ENCODE results near the gene TAF7L. TPM values are rescaled to one million over a fixed set of nuclear protein-coding genes. Genes with fewer than 3 reads are reported as not detected.

The TAF7L gene
- total RNA-seq, 1 experiment from 2014 or later: not detected

DNA sequence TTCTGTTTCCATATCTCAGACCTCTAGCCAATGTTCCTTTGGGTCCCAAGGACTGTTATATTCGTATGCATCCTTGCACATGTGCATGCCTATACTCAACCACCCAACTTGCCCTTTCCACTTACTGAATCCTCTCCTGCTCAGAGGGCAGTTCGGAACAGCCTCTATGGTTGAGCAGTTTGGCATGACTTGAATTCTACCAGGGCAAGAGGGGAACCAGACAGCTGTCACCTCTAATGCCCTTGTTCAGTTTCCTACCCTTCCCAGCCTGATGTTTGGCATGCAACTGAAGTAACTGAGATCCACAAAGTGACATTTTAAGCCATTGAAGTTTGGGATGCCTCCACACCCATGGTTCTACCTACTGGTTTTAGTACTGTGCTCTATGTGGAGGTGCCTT is 54.1 kb downstream of the TAF7L start:
- Histone ChIP-seq H3K23ac (ENCODE audit: insufficient read length, low read depth, low read length) (no peak overlapping the region), H2BK15ac (ENCODE audit: low read depth, low read length) (no peak overlapping the region), H4K5ac (ENCODE audit: insufficient read length, low read depth, low read length) (no peak overlapping the region), H2BK12ac (ENCODE audit: insufficient read length, low read depth, low read length) (no peak overlapping the region), H3K4ac (ENCODE audit: low read depth, low read length) (no peak overlapping the region), H4K8ac (replicated peaks; ENCODE audit: insufficient read length, low read depth, low read length) (no peak overlapping the region), H3K79me2 (ENCODE audit: insufficient read depth, low read length) (no peaks in the 10 kb centered on the region), H3K23me2 (ENCODE audit: insufficient read length, low read depth, low read length, poor library complexity, severe bottlenecking) (no peaks in the 10 kb centered on the region), H2BK120ac (ENCODE audit: low read depth, low read length, poor library complexity, severe bottlenecking) (no peak overlapping the region), H3K27ac (ENCODE audit: insufficient read length, low read depth, low read length) (no peak overlapping the region), H3K56ac (ENCODE audit: insufficient read length, low read depth, low read length) (no peak overlapping the region), H3K4me1 (ENCODE audit: insufficient read depth, low read length) (no peaks in the 10 kb centered on the region), H3K18ac (ENCODE audit: insufficient read length, low read depth, low read length) (no peak overlapping the region), H3K79me1 (ENCODE audit: insufficient read depth, low read depth, low read length, poor library complexity, severe bottlenecking) (no peaks in the 10 kb centered on the region), H2AK5ac (ENCODE audit: insufficient read length, low read length) (no peak overlapping the region), H3K27me3 (ENCODE audit: insufficient read depth, low read length) (no peaks in the 10 kb centered on the region), H2BK5ac (ENCODE audit: insufficient read length, low read length) (no peak overlapping the region), H3K14ac (ENCODE audit: insufficient read depth, low read length) (no peak overlapping the region), H3K4me2 (ENCODE audit: insufficient read depth, insufficient read length, low read length) (no peak overlapping the region), H4K20me1 (ENCODE audit: control insufficient read depth, insufficient read depth, insufficient read length) (no peaks in the 10 kb centered on the region), H3T11ph (ENCODE audit: low read length) (no peak overlapping the region), H2BK20ac (ENCODE audit: low read depth, low read length, poor library complexity, severe bottlenecking) (no peak overlapping the region), H4K91ac (ENCODE audit: insufficient read length, low read depth, low read length) (no peak overlapping the region), H3K9me3 (ENCODE audit: control insufficient read depth, low read depth, low read length) (peaks cover 45% of the 10 kb centered on the region), H3K9ac (ENCODE audit: extremely low read depth, insufficient read length, low read length) (no peak overlapping the region), H2AFZ (ENCODE audit: low read length) (no peak overlapping the region)
- peaks cover 1% of the 10 kb centered on the region; the same call in 1 of the 2 replicates for H3K27me3 Mint-ChIP-seq (ENCODE audit: low read depth)
- peaks cover 0 to 2% (median 0%) of the 10 kb centered on the region in 3 experiments; a peak in 2 of 7 replicates for H3K36me3 Mint-ChIP-seq (ENCODE audit: insufficient read depth in 1 of 3, low read depth in 3 of 3)
- TF ChIP-seq, protein P1, sequence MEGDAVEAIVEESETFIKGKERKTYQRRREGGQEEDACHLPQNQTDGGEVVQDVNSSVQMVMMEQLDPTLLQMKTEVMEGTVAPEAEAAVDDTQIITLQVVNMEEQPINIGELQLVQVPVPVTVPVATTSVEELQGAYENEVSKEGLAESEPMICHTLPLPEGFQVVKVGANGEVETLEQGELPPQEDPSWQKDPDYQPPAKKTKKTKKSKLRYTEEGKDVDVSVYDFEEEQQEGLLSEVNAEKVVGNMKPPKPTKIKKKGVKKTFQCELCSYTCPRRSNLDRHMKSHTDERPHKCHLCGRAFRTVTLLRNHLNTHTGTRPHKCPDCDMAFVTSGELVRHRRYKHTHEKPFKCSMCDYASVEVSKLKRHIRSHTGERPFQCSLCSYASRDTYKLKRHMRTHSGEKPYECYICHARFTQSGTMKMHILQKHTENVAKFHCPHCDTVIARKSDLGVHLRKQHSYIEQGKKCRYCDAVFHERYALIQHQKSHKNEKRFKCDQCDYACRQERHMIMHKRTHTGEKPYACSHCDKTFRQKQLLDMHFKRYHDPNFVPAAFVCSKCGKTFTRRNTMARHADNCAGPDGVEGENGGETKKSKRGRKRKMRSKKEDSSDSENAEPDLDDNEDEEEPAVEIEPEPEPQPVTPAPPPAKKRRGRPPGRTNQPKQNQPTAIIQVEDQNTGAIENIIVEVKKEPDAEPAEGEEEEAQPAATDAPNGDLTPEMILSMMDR (conservative IDR thresholded peaks at IDR 0.05): no peak
- no peak overlapping the region for H3K4me3 Mint-ChIP-seq
- peaks cover 3 to 6% of the 10 kb centered on the region in 2 experiments; a peak in 3 of 4 replicates for H3K4me1 Mint-ChIP-seq
- no peak overlapping the region for H3K27ac Mint-ChIP-seq
- DNase-seq: no peak
- no CpG with 5 or more reads among the region's 2 CpGs for WGBS (ENCODE audit: extremely low coverage, insufficient read length, low lambda C conversion rate)
- peaks cover 62 to 66% of the 10 kb centered on the region in 2 experiments for H3K9me3 Mint-ChIP-seq
